Stimulated activated CD8-positive, alpha-beta memory T cell treated with anti-CD3 and anti-CD28 coated beads, Interleukin-15, amount 100 ng/mL, for 4 hours (primary cell): Measurements from ENCODE around the gene SCN5A.
"Not testable (repeated sequence)": the region's sequence is repeated elsewhere in the genome, so short reads cannot be mapped to it uniquely, and the experiment has no call there.

ENCODE experiments used
- DNase-seq, 2 donors: peaks; one replicate each; pipeline ENCODE4 v3.0.0-alpha.2; 2020; ENCODE audit warnings: low read depth in 2 of 2

Gene SCN5A

GRCh38 chr3:38579141-38579540 lies 70.3 kb downstream of the SCN5A start:
- no peak for DNase-seq

- no peak for DNase-seq
Observed at GRCh38 chr3:38578551-38578950, 70.9 kb downstream of the SCN5A start.

GRCh38 chr3:38578081-38578475 lies 71.4 kb downstream of the SCN5A start:
- no peak for DNase-seq

- no peak for DNase-seq
Observed at GRCh38 chr3:38577371-38578080, 72.0 kb downstream of the SCN5A start.

- no peak for DNase-seq
Observed at GRCh38 chr3:38576526-38577370, 72.7 kb downstream of the SCN5A start.

GRCh38 chr3:38576131-38576525 lies 73.4 kb downstream of the SCN5A start:
- no peak for DNase-seq

GRCh38 chr3:38575279-38575843 lies 74.1 kb downstream of the SCN5A start:
- no peak for DNase-seq

GRCh38 chr3:38574411-38575278 lies 74.8 kb downstream of the SCN5A start:
- no peak for DNase-seq

GRCh38 chr3:38573556-38573955 lies 75.9 kb downstream of the SCN5A start:
- DNase-seq, result no peak

- DNase-seq, result no peak
Observed at GRCh38 chr3:38573111-38573510, 76.4 kb downstream of the SCN5A start.

- DNase-seq, result no peak
Observed at GRCh38 chr3:38567498-38567897, 82.0 kb downstream of the SCN5A start.

- DNase-seq, result not testable (repeated sequence)
Observed at GRCh38 chr3:38566794-38567193, 82.7 kb downstream of the SCN5A start.

GRCh38 chr3:38566215-38566528 lies 83.3 kb downstream of the SCN5A start:
- no peak for DNase-seq

GRCh38 chr3:38565339-38566214 lies 83.9 kb downstream of the SCN5A start:
- DNase-seq, result no peak

- no peak for DNase-seq
Observed at GRCh38 chr3:38564631-38565338, 84.7 kb downstream of the SCN5A start.

- DNase-seq, result no peak
Observed at GRCh38 chr3:38563886-38564270, 85.6 kb downstream of the SCN5A start.

- no peak for DNase-seq
Observed at GRCh38 chr3:38563070-38563885, 86.2 kb downstream of the SCN5A start.

- DNase-seq, result no peak
Observed at GRCh38 chr3:38562467-38562925, 87.0 kb downstream of the SCN5A start.

- DNase-seq, result no peak
Observed at GRCh38 chr3:38561746-38562466, 87.6 kb downstream of the SCN5A start.
